SHP77 (cell line): ENCODE measurements around the gene CDC25B.

Experiments used
- DNase-seq, 2 experiments: peaks; one replicate each; lab custom pipeline; 2025; lab: John Stamatoyannopoulos, UW

CDC25B gene

DNA sequence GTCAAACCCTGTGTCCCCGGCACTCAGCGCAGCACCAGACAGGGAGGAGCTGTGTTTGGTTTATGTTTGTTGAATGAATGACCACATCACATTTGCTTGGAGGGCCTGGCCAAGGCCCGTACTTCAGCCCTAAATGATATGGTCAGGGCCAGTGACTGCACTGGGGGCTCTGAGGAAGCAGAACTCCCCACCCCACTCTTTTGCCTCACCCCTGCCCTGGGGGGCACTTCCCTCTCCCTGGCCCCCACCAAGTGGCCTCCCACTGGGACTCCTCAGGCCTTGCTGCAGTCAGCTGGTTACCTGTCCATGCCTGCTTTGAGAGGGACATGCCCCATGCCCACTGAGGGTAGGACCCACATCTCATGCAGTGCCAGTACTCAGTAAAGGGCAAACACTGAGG, 31.5 kb upstream of the CDC25B start:
- no peak for DNase-seq

- peak; percentile 46 to 58 for DNase-seq
Observed at GRCh38 chr20:3765171-3765882, 30.8 kb upstream of the CDC25B start.

DNA sequence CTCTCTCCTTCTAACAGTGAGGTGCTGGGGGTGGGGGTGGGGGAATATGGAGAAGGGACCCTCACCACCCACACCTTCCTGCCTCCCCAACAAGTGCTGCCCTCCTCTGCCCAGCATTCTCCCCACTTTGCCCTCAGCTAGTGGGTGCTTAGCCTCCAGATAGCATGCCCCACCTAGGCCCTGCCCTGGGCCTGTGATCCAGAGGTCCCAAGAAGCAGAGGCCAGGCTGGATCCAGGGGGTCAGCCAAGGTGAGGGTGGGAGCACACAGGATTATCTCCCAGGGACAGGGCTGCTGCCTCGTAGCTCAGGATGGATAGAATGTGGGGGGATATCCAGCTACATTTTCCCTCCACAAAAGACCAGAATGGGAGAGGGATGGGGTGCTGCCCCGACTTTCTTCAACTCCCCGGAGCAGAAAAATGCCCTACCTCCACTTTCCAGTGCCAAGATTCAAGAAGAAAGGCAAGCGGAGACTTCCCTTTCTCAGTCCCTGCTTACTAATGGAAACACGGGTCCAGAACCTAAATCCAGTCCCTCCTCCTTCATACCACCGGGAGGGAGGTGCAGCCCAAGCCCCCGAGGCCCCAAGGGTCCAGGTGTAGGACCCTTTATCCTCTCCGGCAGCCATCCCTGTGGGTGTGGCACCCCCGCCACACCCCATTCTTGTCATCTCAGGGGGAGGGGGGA, 29.5 kb upstream of the CDC25B start:
- no peak for DNase-seq

DNA sequence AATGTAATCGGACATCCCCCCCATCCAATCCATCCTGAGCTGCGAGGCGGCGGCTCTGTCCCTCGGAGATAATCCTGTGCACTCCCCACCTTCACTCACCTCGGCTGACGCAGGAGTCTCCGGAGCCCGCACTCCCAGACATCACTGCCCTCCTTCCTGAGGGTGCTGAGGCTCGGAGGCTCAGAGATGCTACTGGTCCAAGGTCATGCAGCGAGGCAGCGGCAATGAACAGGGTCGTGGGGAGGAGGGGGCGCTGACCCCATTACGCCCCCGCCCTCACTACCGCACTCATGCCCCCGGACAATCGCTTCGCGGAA, 29.0 kb upstream of the CDC25B start:
- DNase-seq, result peak in 1 of 2 experiments; percentile 16

- DNase-seq, result peak; percentile 98 to 99
Observed at GRCh38 chr20:3767427-3768341, 28.4 kb upstream of the CDC25B start, which contains the start of gene ADISSP. ADISSP (minus strand) TSS chr20:3767753; CDS start chr20:3760100, 7,653 bp downstream.

DNA sequence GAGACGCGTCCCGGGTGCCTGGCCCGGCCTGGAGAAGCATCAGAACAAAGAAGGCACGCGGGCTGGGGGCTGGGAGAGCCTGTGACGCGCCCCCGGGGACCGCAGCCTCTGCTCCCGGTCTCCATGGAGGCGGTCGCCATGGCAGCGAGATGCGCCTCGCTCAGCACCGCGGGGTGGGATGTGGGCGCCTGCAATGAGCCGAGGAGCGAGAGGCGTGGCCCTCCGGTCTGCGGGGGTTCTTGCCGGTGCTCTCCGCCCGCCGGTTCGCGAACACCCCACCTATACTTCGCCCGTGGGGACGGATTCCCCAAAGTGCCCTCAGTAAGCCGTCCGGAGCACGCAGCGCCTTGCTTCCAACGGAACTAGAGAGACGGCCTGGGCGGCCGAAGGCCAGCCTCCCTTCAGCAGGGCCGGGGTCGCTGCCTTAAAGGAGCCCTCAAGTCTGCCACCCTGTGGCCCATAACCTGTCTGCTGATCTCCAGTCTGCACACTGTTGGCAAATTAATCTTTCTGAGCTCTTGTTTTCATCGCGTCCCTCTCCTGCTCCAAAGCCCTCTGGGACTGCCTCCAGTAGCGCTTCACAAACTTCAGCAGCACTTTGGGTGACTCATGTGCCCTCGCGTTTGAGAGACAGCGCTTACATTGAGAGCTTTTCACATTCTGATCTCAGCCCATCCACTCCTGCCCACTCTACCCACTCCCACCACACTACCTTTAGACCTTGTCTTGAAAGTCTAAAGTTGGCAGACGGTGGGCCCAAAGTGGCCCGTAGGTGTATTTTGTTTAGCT, 27.6 kb upstream of the CDC25B start:
- peak; percentile 73 to 76 for DNase-seq

GRCh38 chr20:3771552-3772058, 24.5 kb upstream of the CDC25B start:
- DNase-seq, result no peak

- no peak for DNase-seq
Observed at GRCh38 chr20:3775457-3776108, 20.5 kb upstream of the CDC25B start.

- no peak for DNase-seq
Observed at GRCh38 chr20:3777381-3777715, 18.8 kb upstream of the CDC25B start.

DNA sequence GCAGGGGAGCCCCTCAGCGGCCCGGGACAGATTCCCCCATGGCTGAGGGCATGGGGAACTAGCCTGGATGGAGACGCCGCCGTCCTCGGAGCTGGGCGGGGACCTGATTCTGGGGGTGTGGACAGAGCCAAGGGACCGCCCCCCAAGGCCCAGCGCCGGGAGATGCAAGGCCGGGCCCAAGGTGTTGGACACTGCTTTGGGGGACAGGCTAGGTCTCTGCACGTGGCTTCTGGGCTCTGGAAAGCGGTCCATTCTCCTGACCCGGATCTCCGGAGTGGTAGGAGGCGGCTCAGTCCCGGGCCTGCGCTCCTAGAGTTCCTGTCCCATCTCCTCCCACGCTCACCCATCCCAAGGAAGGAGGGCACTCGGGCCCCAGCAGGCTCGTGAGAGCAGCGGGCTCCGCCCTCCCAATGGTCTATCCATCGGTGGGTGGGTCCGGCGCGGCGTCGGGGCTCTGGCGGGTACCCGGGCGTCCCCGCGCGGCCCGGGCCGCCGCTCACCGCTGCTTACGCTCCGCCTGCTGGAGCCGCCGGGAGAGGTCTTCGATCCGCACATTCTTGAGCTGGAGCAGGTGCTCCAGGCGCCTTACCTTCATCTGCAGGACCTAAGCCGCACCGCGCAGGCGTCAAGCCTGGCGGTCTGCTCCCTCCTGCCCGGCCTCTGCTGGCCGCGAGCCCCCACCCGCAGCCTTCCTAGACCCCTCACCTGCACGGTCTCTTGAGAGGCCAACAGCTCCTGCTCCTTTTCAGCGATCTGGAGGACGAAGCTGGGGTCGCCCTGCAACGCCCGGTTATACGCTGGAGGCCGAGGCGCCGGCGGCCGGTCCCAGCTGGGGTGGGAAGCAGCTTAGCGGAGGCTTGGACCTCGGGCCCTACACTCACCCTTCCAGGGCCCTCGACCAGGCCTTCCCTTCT, 18.1 kb upstream of the CDC25B start:
- no peak for DNase-seq

- no peak for DNase-seq
Observed at GRCh38 chr20:3778976-3779375, 17.1 kb upstream of the CDC25B start.

DNA sequence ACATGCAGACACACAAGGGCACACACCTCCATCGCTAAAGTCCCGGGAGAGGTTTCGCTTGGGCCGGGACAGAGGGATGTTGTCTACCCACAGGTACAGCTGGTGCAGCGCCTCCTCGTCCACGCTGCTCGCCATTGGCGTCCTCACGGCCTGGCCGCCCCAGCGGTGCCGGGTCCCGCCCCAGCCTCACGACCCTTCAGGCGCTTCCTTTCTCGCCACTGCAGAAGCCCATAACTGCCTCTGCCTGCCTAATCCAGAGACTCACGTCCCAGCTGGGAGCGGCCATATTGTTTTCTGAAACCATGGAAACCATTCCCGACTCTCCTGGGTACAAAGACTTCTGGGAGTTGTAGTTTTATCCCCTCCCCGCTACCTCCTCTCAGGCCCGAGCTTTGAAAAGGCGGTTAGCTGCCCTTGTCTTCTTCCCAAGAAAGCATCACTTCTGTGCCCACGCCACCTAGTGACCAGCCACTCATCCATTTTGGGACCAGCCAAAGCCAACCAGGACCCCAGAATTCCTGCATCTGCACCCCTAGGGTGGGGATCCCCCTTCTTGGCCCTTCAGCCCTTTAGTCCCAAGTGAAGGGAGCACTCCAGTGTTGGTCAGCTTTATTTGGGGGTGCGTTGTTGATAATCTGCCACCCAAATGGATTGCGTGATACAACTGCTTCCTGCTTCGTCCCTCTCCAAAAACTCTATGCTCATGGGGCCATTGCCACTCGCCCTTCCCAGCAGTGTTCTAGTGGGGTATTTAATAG, 14.8 kb upstream of the CDC25B start, which contains the start of gene SPEF1:
Gene SPEF1 (minus strand): TSS at position 296 of the 758 bp plus-strand sequence. CDS start 161 bp downstream, at position 135.
- peak; percentile 98 to 99 for DNase-seq

DNA sequence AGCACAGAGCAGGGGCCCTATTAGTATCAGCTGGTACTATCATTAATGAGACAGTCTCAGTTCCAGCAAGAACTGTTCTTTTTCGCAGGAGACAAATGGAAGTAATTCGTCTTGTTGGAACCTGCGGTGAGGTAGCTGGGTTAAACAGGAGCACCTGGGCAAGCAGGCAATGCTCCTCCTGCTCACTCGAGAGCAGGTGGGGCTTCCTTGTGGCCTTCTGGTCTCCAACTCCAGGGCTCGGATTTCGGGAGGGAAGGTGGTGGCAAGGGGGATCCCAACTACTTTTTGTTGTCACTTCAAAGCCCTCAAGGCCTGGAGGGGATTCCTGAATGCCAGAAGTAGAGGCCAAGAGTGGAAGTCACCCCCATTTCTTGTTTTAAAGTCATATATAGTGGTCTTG, 13.5 kb upstream of the CDC25B start:
- no peak for DNase-seq

DNA sequence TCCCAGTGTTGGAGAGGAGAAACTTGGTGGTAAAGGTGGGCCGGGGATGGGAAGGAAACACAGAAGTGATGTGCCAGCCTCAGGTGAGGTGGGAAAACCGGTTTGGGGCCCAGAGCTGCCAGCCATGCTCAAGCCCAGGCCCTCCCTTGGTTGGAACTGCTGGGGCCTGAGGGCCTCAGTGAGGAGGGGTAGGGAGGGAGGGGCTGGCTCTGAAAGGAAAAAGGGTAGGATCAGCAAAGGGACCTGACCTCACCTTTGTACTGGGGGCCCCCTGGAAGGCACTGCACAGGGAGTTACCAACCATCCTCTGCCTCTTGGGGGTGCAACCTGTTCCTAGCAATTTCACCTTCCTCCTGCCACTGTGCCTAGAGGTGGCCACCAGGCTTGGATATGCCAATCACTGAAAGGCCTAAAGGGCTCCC, 13.0 kb upstream of the CDC25B start:
- DNase-seq, result no peak

GRCh38 chr20:3783511-3784195, 12.5 kb upstream of the CDC25B start:
- no peak for DNase-seq

GRCh38 chr20:3784216-3784853, 11.8 kb upstream of the CDC25B start:
- no peak for DNase-seq

GRCh38 chr20:3784863-3785239, 11.3 kb upstream of the CDC25B start:
- no peak for DNase-seq
